HPDE6-E6E7 (cell line): ENCODE data around the gene GREM2.

Source experiments
- DNase-seq: peaks from one replicate; pipeline ENCODE4 v3.0.0; 2011; ENCODE audit warnings: missing footprints; ENCODE audit errors: extremely low spot score

Gene GREM2

DNA sequence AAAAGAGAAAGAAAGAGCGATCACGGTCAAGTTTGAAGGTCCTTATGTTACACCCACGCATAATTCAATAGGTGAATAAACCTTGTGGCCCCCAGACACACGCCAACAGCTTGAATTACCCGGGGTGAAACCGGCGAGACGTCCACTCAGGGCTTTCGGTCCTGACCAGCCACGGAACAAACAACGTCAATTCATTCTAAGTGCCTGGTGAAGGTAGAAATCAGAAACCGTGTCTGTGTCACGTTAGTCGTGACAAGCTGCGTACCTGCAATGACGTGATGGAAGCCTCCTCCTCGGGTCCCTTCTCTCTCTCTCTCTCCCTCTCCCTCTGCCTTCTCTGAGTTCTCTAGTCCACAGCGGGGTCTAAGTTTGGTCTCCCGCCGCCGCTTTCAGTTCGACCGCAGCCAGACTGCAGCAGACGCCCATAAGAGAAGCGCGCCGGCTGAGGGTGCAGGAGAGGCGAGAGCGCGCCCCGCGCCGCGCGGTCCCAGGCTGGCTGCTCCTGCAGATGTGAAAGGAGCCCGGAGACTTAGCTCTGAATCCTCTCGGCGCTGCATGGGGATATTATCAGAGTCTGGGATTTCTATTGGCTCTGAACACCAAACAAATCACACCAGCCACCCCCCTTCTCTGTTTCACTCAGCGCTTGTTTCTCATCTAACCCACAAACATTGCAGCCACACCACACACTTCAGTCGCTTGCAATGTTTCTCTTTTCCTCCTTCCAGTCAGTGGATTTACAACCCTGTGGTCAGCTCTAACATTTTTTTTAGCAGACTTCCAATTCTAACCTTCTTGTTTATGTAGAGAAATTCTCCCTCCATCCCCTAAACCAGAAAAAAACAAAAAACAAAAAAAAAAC lies at the start of gene GREM2:
TSS of gene GREM2 (minus strand) at position 537 of the 862 bp plus-strand sequence. CDS start 118,680 bp downstream, outside the sequence.
- DNase-seq, result peak; percentile 3

DNA sequence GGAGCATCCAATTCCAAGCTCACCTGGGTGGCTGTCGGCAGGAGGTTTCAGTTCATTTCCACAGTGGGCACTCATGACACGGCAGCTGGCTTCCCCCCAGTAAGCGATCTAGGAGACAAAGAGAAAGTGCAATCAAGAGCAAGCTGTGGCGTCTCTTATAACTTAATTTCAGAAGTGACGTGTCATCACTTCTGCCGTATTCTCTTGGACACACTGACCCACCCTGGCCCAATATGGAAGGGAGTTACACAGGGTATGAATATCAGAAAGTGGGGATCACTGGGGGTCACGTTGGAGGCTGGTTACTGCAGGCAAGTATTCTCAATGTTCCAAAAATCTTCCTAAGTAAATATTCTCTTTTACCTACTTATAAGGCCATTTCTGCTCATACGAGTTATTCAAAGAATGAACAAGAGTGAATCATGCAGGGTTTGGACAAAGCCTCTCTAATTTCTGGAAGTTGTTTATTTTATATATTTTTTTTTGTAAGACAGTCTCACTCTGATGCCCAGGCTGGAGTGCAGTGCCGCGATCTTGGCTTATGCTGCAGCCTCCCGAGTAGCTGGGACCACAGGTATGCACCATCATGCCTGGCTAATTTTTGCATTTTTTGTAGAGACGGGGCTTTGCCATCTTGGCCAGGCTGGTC lies 46.5 kb upstream of the GREM2 start:
- DNase-seq, result no peak

DNA sequence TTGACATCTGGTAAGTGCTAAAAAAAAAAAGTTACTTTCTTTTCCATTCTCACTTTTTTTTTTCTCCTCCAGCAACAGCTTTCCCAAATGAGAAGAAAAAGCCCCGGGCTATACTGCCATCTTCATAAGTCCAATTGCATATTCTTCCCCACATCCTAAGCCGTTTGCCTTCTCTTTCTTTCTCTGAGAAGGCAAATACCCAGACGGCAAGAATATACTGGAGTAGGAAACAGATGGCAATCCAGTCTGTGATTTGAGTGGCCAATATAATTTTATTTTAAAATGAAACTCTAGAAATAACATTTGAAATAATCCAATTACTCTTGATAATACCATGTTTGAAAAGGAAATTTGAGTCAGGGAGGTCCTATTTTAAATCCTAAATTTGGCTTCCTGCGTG lies 44.6 kb upstream of the GREM2 start:
- DNase-seq, result no peak

DNA sequence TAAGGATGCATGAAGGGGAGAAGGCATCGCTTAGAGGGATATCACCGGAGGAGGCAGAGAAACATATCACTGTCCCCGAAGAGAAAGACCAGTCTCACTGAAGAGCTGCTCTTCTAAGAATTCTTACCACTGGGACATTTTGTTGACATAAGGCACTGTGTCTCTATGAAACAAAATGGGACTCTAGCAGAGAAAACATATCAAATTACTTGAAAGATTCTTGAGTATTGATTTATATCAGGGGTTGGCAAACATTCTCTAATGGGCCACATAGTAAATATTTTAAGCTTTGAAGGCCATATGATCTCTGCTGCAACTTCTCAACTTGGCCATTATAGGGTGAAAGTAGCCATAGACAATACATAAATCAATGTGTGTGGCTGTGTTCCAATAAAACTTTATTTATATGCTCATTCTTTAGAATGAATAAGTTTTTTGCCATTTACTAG lies 41.0 kb upstream of the GREM2 start:
- no peak for DNase-seq

DNA sequence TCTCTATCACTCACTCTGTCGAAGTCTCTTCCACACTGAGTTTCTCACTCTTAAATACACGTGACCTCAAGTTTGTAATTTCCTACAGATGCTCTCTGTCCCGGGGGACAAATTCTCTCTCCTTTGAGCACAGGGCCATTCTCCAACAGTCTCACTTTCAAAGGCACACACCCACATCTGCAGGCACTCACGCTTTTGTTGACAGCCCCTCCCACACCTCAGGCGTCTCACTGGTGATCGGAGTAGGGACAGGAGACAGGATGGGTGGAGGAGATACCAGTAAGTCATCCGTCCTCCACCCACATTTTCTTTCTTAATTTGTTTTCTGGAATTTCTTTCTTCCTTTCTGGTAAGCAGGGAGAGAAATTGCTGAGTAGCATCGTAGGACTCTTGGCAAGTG lies 40.6 kb upstream of the GREM2 start:
- DNase-seq, result no peak

- DNase-seq, result no peak
Observed at GRCh38 chr1:240650877-240651276, 38.9 kb upstream of the GREM2 start.

DNA sequence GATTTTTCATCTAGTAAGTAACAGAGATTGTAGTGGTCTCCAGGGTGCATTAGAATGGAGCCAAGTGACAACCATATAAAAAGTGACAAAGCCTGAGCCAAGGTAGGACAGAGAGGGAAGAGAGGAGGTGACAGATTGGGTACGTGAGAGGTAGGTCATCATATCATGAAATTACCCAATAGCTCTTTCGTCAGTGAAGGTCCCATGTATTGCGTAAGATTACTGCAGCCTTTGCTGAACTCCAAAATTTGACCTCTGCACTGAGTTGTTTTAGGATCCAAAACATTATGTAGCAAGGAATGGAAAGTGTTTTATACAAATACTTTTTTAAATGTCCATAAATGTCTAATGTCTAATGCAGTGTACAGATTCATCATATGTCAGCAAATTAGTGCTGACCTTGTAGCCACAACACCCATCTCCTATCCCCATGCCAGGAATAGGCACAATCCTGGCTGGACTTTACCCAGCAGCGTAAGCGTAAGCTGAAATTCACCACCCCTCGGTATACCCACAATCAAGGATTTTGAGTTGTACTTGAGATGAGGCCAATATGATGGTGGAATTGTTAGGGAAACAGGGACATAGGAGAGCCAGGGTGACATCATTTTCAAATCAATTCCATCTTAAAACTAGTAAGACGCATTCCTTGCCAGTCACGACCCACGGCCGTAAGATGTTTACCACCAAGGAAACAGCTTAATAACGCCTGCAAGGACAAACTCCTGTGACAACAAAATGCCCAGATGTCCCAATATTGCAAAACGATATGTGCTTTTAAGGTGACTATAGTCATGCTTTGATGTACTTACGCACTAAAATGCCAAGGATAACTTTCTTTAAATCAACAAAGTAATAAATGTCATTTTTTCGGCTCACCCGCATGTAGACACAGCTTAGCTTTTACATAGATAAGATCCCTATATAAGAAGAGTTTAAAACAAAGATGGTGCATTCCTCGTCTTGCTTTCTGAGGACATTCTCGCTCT lies 38.1 kb upstream of the GREM2 start:
- no peak for DNase-seq

DNA sequence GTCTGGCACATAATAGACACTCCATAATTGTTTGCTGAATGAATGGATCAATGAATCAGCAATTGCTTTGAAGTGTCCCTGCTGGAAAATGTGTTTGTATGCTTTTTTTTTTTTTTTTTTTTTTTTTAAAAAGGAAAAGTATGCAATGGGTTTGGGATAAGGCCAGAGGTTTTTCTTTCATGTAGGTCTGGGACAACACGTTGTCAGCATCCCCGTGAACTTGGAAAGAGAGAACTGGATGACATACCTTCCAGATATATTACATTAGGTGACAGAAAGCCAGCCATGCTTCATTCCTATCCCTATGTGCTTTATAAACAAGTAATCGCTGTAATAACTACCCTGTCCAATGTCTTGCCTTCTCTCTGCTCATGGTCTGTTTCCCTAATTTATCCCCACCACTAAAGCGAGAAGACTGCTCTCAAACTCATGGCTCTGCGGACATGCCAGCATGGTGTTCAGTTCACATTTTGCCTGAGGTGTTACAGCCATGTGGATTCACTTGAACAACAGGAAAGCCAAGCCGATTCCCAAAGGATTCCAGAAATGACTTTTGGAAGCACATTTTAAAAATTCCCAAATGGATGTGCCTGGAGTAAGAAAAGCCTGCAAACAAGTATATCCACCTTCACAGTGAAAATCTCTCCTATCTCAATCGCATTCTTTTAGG lies 34.8 kb upstream of the GREM2 start:
- no peak for DNase-seq

GRCh38 chr1:240644732-240645131 lies 32.8 kb upstream of the GREM2 start:
- DNase-seq, result no peak

GRCh38 chr1:240635466-240636256 lies 23.7 kb upstream of the GREM2 start:
- no peak for DNase-seq

DNA sequence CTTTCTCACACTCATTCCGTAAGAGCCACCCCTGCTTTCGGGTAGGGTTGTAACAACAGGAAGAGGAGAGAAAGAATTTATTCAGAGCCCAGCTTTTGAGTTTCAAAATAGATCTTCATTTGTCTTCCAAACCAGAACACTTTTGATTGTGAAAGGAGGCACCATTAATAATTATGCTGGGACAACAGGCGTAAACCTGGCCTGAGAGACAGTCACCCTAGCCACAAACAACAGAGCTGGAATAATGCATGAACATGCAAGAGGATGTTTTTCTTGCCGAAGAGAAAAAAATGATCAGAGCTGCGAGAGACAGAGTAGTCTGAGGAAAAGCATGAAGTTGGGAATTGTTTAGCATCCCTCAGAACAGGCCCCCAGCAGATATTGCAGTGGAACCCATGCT lies 18.5 kb upstream of the GREM2 start:
- no peak for DNase-seq

- DNase-seq, result no peak
Observed at GRCh38 chr1:240621249-240621648, 9.3 kb upstream of the GREM2 start.

- no peak for DNase-seq
Observed at GRCh38 chr1:240619906-240620621, 8.1 kb upstream of the GREM2 start.

- no peak for DNase-seq
Observed at GRCh38 chr1:240619357-240619756, 7.4 kb upstream of the GREM2 start.

- DNase-seq, result no peak
Observed at GRCh38 chr1:240618946-240619345, 7.0 kb upstream of the GREM2 start.

DNA sequence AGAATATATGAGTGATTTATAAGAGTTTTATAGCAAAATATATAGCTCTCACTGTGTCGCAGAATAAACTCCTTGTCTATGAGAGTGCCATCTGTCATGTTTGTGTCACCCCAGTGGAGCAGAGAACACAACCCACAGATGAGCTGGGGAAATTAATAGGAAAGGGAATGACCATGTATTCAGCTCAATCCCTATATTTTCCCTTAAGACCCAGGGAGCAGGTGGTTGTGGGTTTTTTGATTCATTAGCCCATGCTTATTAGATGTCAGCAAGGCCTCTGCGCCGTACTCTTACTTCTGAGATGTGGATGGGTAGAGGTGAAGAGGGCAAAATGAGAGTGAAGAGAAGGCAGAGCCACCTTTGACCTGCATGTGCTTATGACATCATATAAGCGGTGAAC lies 4.1 kb upstream of the GREM2 start:
- DNase-seq, result no peak

- no peak for DNase-seq
Observed at GRCh38 chr1:240613356-240614142, 1.6 kb upstream of the GREM2 start.

DNA sequence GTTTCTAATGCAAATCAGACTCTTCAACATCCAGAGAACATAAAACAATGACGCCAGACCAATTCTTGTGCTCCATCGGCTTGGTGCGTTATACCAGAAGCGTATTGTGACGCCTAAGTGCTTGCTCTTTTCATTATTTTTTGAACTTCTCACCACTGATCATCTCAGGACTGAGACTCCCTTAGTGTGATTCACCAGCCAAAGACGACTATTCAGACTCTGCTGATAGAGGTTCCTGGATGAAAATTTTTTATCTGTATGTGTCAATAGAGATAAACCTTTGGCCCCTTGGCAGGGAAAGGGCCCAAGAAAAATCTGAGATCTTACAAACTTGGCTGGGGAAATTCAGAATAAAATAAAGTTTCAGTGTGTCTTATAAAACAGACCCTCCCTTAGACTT lies 856 bp upstream of the GREM2 start:
- DNase-seq, result no peak

GRCh38 chr1:240611228-240611618 lies 732 bp downstream of the GREM2 start:
- DNase-seq, result no peak
